Stimulated activated CD8-positive, alpha-beta memory T cell treated with anti-CD3 and anti-CD28 coated beads, Interleukin-7, amount 100 ng/mL, for 4 hours (primary cell): ENCODE data around the gene NUFIP1.
"Not testable (repeated sequence)": the region's sequence is repeated elsewhere in the genome, so short reads cannot be mapped to it uniquely, and the experiment has no call there.

Experiments used
- DNase-seq, 2 donors: peaks; one replicate each; pipeline ENCODE4 v3.0.0-alpha.2; 2020; ENCODE audit warnings: low read depth in 2 of 2

NUFIP1 gene

GRCh38 chr13:44969551-44970484 lies 19.5 kb downstream of the NUFIP1 start:
- DNase-seq: no peak

GRCh38 chr13:44968434-44968815 lies 20.8 kb downstream of the NUFIP1 start:
- no peak for DNase-seq

- DNase-seq: no peak
Measured at GRCh38 chr13:44967704-44968433, 21.4 kb downstream of the NUFIP1 start.

GRCh38 chr13:44961997-44962396 lies 27.3 kb downstream of the NUFIP1 start:
- no peak for DNase-seq

- no peak for DNase-seq
Measured at GRCh38 chr13:44955406-44955805, 33.9 kb downstream of the NUFIP1 start.

- DNase-seq: no peak
Measured at GRCh38 chr13:44954224-44954623, 35.0 kb downstream of the NUFIP1 start.

- DNase-seq: no peak
Measured at GRCh38 chr13:44952671-44953070, 36.6 kb downstream of the NUFIP1 start.

GRCh38 chr13:44951184-44951583 lies 38.1 kb downstream of the NUFIP1 start:
- no peak for DNase-seq

GRCh38 chr13:44943411-44943810 lies 45.9 kb downstream of the NUFIP1 start:
- not testable (repeated sequence) for DNase-seq

GRCh38 chr13:44938854-44939253 lies 50.4 kb downstream of the NUFIP1 start:
- no peak for DNase-seq

GRCh38 chr13:44936246-44936645 lies 53.0 kb downstream of the NUFIP1 start:
- no peak for DNase-seq

GRCh38 chr13:44934724-44935123 lies 54.5 kb downstream of the NUFIP1 start:
- no peak for DNase-seq

GRCh38 chr13:44932850-44933251 lies 56.4 kb downstream of the NUFIP1 start:
- DNase-seq: no peak

- no peak for DNase-seq
Measured at GRCh38 chr13:44932171-44932849, 57.0 kb downstream of the NUFIP1 start.

- no peak for DNase-seq
Measured at GRCh38 chr13:44930963-44931623, 58.2 kb downstream of the NUFIP1 start.

GRCh38 chr13:44930280-44930679 lies 59.0 kb downstream of the NUFIP1 start:
- DNase-seq: no peak

GRCh38 chr13:44929692-44930091 lies 59.6 kb downstream of the NUFIP1 start:
- DNase-seq: no peak

GRCh38 chr13:44927968-44928367 lies 61.3 kb downstream of the NUFIP1 start:
- DNase-seq: no peak

GRCh38 chr13:44921931-44922758 lies 67.1 kb downstream of the NUFIP1 start:
- no peak for DNase-seq

- no peak for DNase-seq
Measured at GRCh38 chr13:44921246-44921877, 67.9 kb downstream of the NUFIP1 start.
